ENCODE measurements around the gene HSFX1. TPM values are rescaled to one million over a fixed set of nuclear protein-coding genes. Genes with fewer than 3 reads are reported as not detected.

Gene HSFX1
- total RNA-seq, 3 donors from 2014 or later = 0.32 to 2.0 (median 1.3) TPM

GRCh38 chrX:149818652-149819051, 44.8 kb downstream of the HSFX1 start:
- Histone ChIP-seq H3K27ac (no peak overlapping the region), H3K4me1 (no peaks in the 10 kb centered on the region), H3K9me3 (no peaks in the 10 kb centered on the region), H3K4me3 (no peak overlapping the region), H3K27me3 (peaks cover 0 to 18% of the 10 kb centered on the region in 2 donors), H3K36me3 (no peaks in the 10 kb centered on the region)
- intact Hi-C loops (cut with DNase I; ENCODE audit: low total_unique reads) = no loop called here
- DNase-seq (ENCODE audit: low spot score in 2 of 2) = no peak
- TF ChIP-seq POLR2A (IDR thresholded peaks at IDR 0.05) (no peak), POLR2AphosphoS5 (IDR thresholded peaks at IDR 0.05) (no peak), CTCF (IDR thresholded peaks at IDR 0.05) (no peak)

GRCh38 chrX:149819371-149819770, 45.5 kb downstream of the HSFX1 start:
- no peaks in the 10 kb centered on the region for H3K9me3 ChIP-seq
- DNase-seq (ENCODE audit: low spot score in 2 of 2) = no peak
- no peak overlapping the region for H3K4me3 ChIP-seq
- no peaks in the 10 kb centered on the region for H3K4me1 ChIP-seq
- TF ChIP-seq POLR2A (IDR thresholded peaks at IDR 0.05) (no peak), POLR2AphosphoS5 (IDR thresholded peaks at IDR 0.05) (no peak), CTCF (IDR thresholded peaks at IDR 0.05) (no peak)
- intact Hi-C loops (cut with DNase I; ENCODE audit: low total_unique reads) = no loop called here
- no peaks in the 10 kb centered on the region for H3K36me3 ChIP-seq
- no peak overlapping the region for H3K27ac ChIP-seq
- H3K27me3 ChIP-seq = peaks cover 0 to 11% of the 10 kb centered on the region in 2 donors

- Histone ChIP-seq H3K36me3 (no peaks in the 10 kb centered on the region), H3K4me3 (no peak overlapping the region), H3K4me1 (no peaks in the 10 kb centered on the region), H3K27me3 (no peaks in the 10 kb centered on the region), H3K27ac (no peak overlapping the region), H3K9me3 (no peaks in the 10 kb centered on the region)
- no peak for DNase-seq (ENCODE audit: low spot score in 2 of 2)
- intact Hi-C loops (cut with DNase I; ENCODE audit: low total_unique reads) = no loop called here
- no peak for TF ChIP-seq POLR2A (IDR thresholded peaks at IDR 0.05)
- no peak for TF ChIP-seq CTCF (IDR thresholded peaks at IDR 0.05)
- no peak for TF ChIP-seq POLR2AphosphoS5 (IDR thresholded peaks at IDR 0.05)
Observed at GRCh38 chrX:149825424-149825823, 51.6 kb downstream of the HSFX1 start.

Other genes with a start within 250 kb of the HSFX1 start
- gene EOLA1, start 233.1 kb upstream of the HSFX1 start, total RNA-seq = 10 to 100 TPM; 12.3 to 20.1 (median 17.7) TPM
- gene HSFX3, start 224.1 kb upstream of the HSFX1 start, total RNA-seq = not detected
- not detected for gene MAGEA9B, start 186.6 kb upstream of the HSFX1 start, total RNA-seq
- under 1 TPM in 1 of 3 donors, not detected in 2; 0.98 TPM for gene HSFX2, start 178.8 kb upstream of the HSFX1 start, total RNA-seq
- gene TMEM185A, start 142.3 kb upstream of the HSFX1 start, total RNA-seq = 10 to 100 TPM; 15.7 to 24.5 (median 16.1) TPM
- gene MAGEA11, start 62.0 kb upstream of the HSFX1 start, total RNA-seq = not detected
- gene MAGEA9, start 7.9 kb downstream of the HSFX1 start, total RNA-seq = not detected
- not detected for gene MAGEA8, start 107.1 kb downstream of the HSFX1 start, total RNA-seq
- gene HSFX4, start 155.5 kb downstream of the HSFX1 start, total RNA-seq = not detected
- 10 to 100 TPM; 21.6 to 34.7 (median 32.2) TPM for gene EOLA2, start 164.4 kb downstream of the HSFX1 start, total RNA-seq